GM23248 (cell line): Measurements from ENCODE around the gene MSL1. TPM values are rescaled to one million over a fixed set of nuclear protein-coding genes. Genes with fewer than 3 reads are reported as not detected.

Source experiments
- DNase-seq: peaks from one replicate; pipeline ENCODE4 v3.0.0-alpha.2; 2015
- H2AFZ ChIP-seq: fragments of 200-600 bp; sonication (generic); 2 replicates; pipeline ENCODE4 v1.6.1; 2016; ENCODE audit warnings: antibody characterized with exemption
- H3F3A ChIP-seq: fragments of 200-600 bp; sonication (generic); 2 replicates; pipeline ENCODE4 v1.6.1; 2016; ENCODE audit warnings: mild to moderate bottlenecking, antibody characterized with exemption, mixed run types; ENCODE audit not compliant: insufficient read depth
- H3K27ac ChIP-seq: fragments of 200-600 bp; sonication (generic); 2 replicates; pipeline ENCODE4 v1.5.1; 2016; ENCODE audit warnings: mild to moderate bottlenecking
- H3K27me3 ChIP-seq: fragments of 200-600 bp; sonication (generic); replicated peaks from 2 replicates; pipeline ENCODE4 v1.6.1; 2016; ENCODE audit warnings: mild to moderate bottlenecking; ENCODE audit not compliant: insufficient read depth
- H3K36me3 ChIP-seq: fragments of 200-600 bp; sonication (generic); 2 replicates; pipeline ENCODE4 v1.6.1; 2016; ENCODE audit warnings: low read depth, mild to moderate bottlenecking
- H3K4me1 ChIP-seq: fragments of 200-600 bp; sonication (generic); 2 replicates; pipeline ENCODE4 v1.6.1; 2016; ENCODE audit warnings: mild to moderate bottlenecking; ENCODE audit not compliant: insufficient read depth
- H3K4me2 ChIP-seq: fragments of 200-600 bp; sonication (generic); one replicate; pipeline ENCODE4 v1.6.1; 2016; ENCODE audit warnings: mild to moderate bottlenecking; ENCODE audit not compliant: unreplicated experiment
- H3K4me3 ChIP-seq: fragments of 200-600 bp; sonication (generic); 2 replicates; pipeline ENCODE4 v1.5.1; 2016; ENCODE audit warnings: mild to moderate bottlenecking
- H3K79me2 ChIP-seq: fragments of 200-600 bp; sonication (generic); 2 replicates; pipeline ENCODE4 v1.6.1; 2016; ENCODE audit warnings: mild to moderate bottlenecking; ENCODE audit not compliant: insufficient read depth
- H3K9ac ChIP-seq: fragments of 200-600 bp; sonication (generic); 2 replicates; pipeline ENCODE4 v1.6.1; 2016; ENCODE audit warnings: mild to moderate bottlenecking
- H3K9me2 ChIP-seq: fragments of 200-600 bp; sonication (generic); 2 replicates; pipeline ENCODE4 v1.6.1; 2016; ENCODE audit warnings: mixed run types, mild to moderate bottlenecking, moderate library complexity; ENCODE audit not compliant: insufficient read depth
- H3K9me3 ChIP-seq: fragments of 200-600 bp; sonication (generic); one replicate; pipeline ENCODE4 v1.6.1; 2017; ENCODE audit warnings: low read depth
- H4K20me1 ChIP-seq: fragments of 200-600 bp; sonication (generic); 2 replicates; pipeline ENCODE4 v1.6.0; 2016; ENCODE audit not compliant: insufficient read depth
- EZH2 ChIP-seq: fragments of 200-600 bp; sonication (generic); IDR thresholded peaks from 2 replicates; pipeline ENCODE4 v1.6.1; 2018; ENCODE audit warnings: antibody characterized with exemption, mild to moderate bottlenecking; ENCODE audit not compliant: insufficient read depth, poor library complexity, severe bottlenecking
- EZH2phosphoT487 ChIP-seq: fragments of 200-600 bp; sonication (generic); IDR thresholded peaks from 2 replicates; pipeline ENCODE4 v1.6.1; 2018; ENCODE audit warnings: antibody characterized with exemption, moderate library complexity, mild to moderate bottlenecking, low read depth; ENCODE audit not compliant: insufficient read depth
- WGBS, 2 experiments: methylation state at CpG; one replicate each; pipeline ENCODE4 v1.1.6; 2015 to 2017; ENCODE audit warnings: low lambda C conversion rate in 2 of 2, low coverage in 1 of 2; ENCODE audit errors: missing lambda C conversion rate in 2 of 2; 5-methylcytosine and 5-hydroxymethylcytosine counted together
- in situ Hi-C: fragments of 300-500 bp; cut with MboI; formaldehyde crosslinking; loops from 2 replicates; pipeline ENCODE4 v1.15.0; 2020
- polyA plus RNA-seq: library from polyadenylated mRNA; unstranded; fragments of >200 nt; fragmentation: Nextera tagmentation; extraction: Ambion mirVana; gene quantifications from 2 replicates; pipeline ENCODE4 v1.2.1, GENCODE V29; 2016
- total RNA-seq: library from RNA; depleted of rRNA; stranded (reverse); fragments of >200 nt; shearing (Covaris generic); gene quantifications from 2 replicates; pipeline ENCODE4 v1.2.3, GENCODE V29; 2014

MSL1 gene
- total and polyA plus RNA-seq, 2 experiments from 2014 or later, result 8.9 to 45.3 TPM

- TF ChIP-seq EZH2phosphoT487, result no peak
- TF ChIP-seq EZH2, result no peak
- Histone ChIP-seq H3K4me3 (no peak overlapping the region), H2AFZ (no peak overlapping the region), H3K9me3 (no peaks in the 10 kb centered on the region), H3K9me2 (no peaks in the 10 kb centered on the region), H3K36me3 (peaks cover 27% of the 10 kb centered on the region), H3K4me2 (no peak overlapping the region), H3K79me2 (peaks cover 99% of the 10 kb centered on the region), H3K9ac (no peak overlapping the region), H3K4me1 (peaks cover 9% of the 10 kb centered on the region; the same call in 1 of the 2 replicates), H3F3A (no peaks in the 10 kb centered on the region), H4K20me1 (no peaks in the 10 kb centered on the region), H3K27me3 (no peaks in the 10 kb centered on the region), H3K27ac (no peak overlapping the region)
- in situ Hi-C loops, result no loop called here
- 75 to 79% methylated on average over 3 of the region's 3 CpGs for WGBS, 2 experiments
- DNase-seq, result no peak
These were observed 36.8 kb downstream of the MSL1 start for GRCh38 chr17:40158438-40159013.

- Histone ChIP-seq H4K20me1 (no peaks in the 10 kb centered on the region), H2AFZ (no peak overlapping the region), H3K27ac (no peak overlapping the region), H3K4me2 (no peak overlapping the region), H3F3A (no peaks in the 10 kb centered on the region), H3K36me3 (peaks cover 31% of the 10 kb centered on the region), H3K9me2 (no peaks in the 10 kb centered on the region), H3K79me2 (peaks cover 94% of the 10 kb centered on the region), H3K27me3 (no peaks in the 10 kb centered on the region), H3K4me1 (0 out of 2 replicates have a peak, but pooled peaks cover 7% of the 10 kb centered on the region), H3K9ac (no peak overlapping the region), H3K9me3 (no peaks in the 10 kb centered on the region), H3K4me3 (no peak overlapping the region)
- 87 to 96% methylated on average over 3 to 6 of the region's 6 CpGs for WGBS, 2 experiments
- in situ Hi-C loops, result no loop called here
- DNase-seq, result no peak
- no peak for TF ChIP-seq EZH2phosphoT487
- no peak for TF ChIP-seq EZH2
These were observed 37.7 kb downstream of the MSL1 start for GRCh38 chr17:40159456-40159855.

- H4K20me1 ChIP-seq, result no peaks in the 10 kb centered on the region
- H3K79me2 ChIP-seq, result peaks cover 33% of the 10 kb centered on the region
- H3K36me3 ChIP-seq, result peaks cover 75% of the 10 kb centered on the region
- no peaks in the 10 kb centered on the region for H3K4me1 ChIP-seq
- in situ Hi-C loops, result no loop called here
- H3K9ac ChIP-seq, result no peak overlapping the region
- H3F3A ChIP-seq, result peaks cover 44% of the 10 kb centered on the region
- no peak overlapping the region for H3K27ac ChIP-seq
- 87 to 97% methylated on average over 3 of the region's 3 CpGs for WGBS, 2 experiments
- no peaks in the 10 kb centered on the region for H3K9me2 ChIP-seq
- no peak overlapping the region for H3K4me2 ChIP-seq
- TF ChIP-seq EZH2phosphoT487 (no peak), EZH2 (no peak)
- no peak overlapping the region for H3K4me3 ChIP-seq
- H3K27me3 ChIP-seq, result no peaks in the 10 kb centered on the region
- H2AFZ ChIP-seq, result no peak overlapping the region
- no peak for DNase-seq
- H3K9me3 ChIP-seq, result no peaks in the 10 kb centered on the region
These were observed 46.0 kb downstream of the MSL1 start for GRCh38 chr17:40167685-40168261.

- H3K4me1 ChIP-seq, result no peaks in the 10 kb centered on the region
- H3K79me2 ChIP-seq, result peaks cover 27% of the 10 kb centered on the region
- no peaks in the 10 kb centered on the region for H3K27me3 ChIP-seq
- H3K36me3 ChIP-seq, result peaks cover 75% of the 10 kb centered on the region
- H3F3A ChIP-seq, result peaks cover 44% of the 10 kb centered on the region
- no peaks in the 10 kb centered on the region for H3K9me3 ChIP-seq
- H3K4me2 ChIP-seq, result no peak overlapping the region
- DNase-seq, result peak; percentile 81
- H4K20me1 ChIP-seq, result no peaks in the 10 kb centered on the region
- H3K4me3 ChIP-seq, result no peak overlapping the region
- H2AFZ ChIP-seq, result no peak overlapping the region
- in situ Hi-C loops, result no loop called here
- no peak overlapping the region for H3K27ac ChIP-seq
- no peaks in the 10 kb centered on the region for H3K9me2 ChIP-seq
- H3K9ac ChIP-seq, result no peak overlapping the region
- WGBS, 2 experiments, result 36 to 39% methylated on average over 11 of the region's 11 CpGs
- TF ChIP-seq EZH2phosphoT487 (no peak), EZH2 (no peak)
These were observed 46.6 kb downstream of the MSL1 start for GRCh38 chr17:40168262-40168832.
